Measurements from ENCODE around the gene HDHD5.

HDHD5 gene

GRCh38 chr22:17095538-17095937 lies 63.5 kb downstream of the HDHD5 start:
- in situ Hi-C loops (cut with HindIII; ENCODE audit: low pct_ligation_motif_present, low sequenced_read_pairs) = no loop called here
- H3K4me3 ChIP-seq (ENCODE audit: low read depth, low read length) = no peak overlapping the region
- H3K27me3 ChIP-seq (replicated peaks) = no peaks in the 10 kb centered on the region
- peak; percentile 71 for TF ChIP-seq CTCF (IDR thresholded peaks at IDR 0.05; ENCODE audit: low read depth, low read length, missing control alignments)
- H3K27ac ChIP-seq = no peak overlapping the region
- no peak for DNase-seq
- peaks cover 6% of the 10 kb centered on the region for H3K36me3 ChIP-seq (replicated peaks)

GRCh38 chr22:17093081-17093480 lies 66.0 kb downstream of the HDHD5 start:
- in situ Hi-C loops (cut with HindIII; ENCODE audit: low pct_ligation_motif_present, low sequenced_read_pairs) = no loop called here
- no peaks in the 10 kb centered on the region for H3K27me3 ChIP-seq (replicated peaks)
- H3K4me3 ChIP-seq (ENCODE audit: low read depth, low read length) = no peak overlapping the region
- H3K36me3 ChIP-seq (replicated peaks) = no peaks in the 10 kb centered on the region
- no peak overlapping the region for H3K27ac ChIP-seq
- TF ChIP-seq CTCF (IDR thresholded peaks at IDR 0.05; ENCODE audit: low read depth, low read length, missing control alignments) = no peak
- no peak for DNase-seq

GRCh38 chr22:17091851-17092250 lies 67.2 kb downstream of the HDHD5 start:
- in situ Hi-C loops (cut with HindIII; ENCODE audit: low pct_ligation_motif_present, low sequenced_read_pairs) = no loop called here
- no peak for DNase-seq
- H3K36me3 ChIP-seq (replicated peaks) = no peaks in the 10 kb centered on the region
- no peaks in the 10 kb centered on the region for H3K27me3 ChIP-seq (replicated peaks)
- H3K4me3 ChIP-seq (ENCODE audit: low read depth, low read length) = no peak overlapping the region
- no peak for TF ChIP-seq CTCF (IDR thresholded peaks at IDR 0.05; ENCODE audit: low read depth, low read length, missing control alignments)
- no peak overlapping the region for H3K27ac ChIP-seq

- no peak for TF ChIP-seq CTCF (IDR thresholded peaks at IDR 0.05; ENCODE audit: low read depth, low read length, missing control alignments)
- no peak overlapping the region for H3K27ac ChIP-seq
- H3K4me3 ChIP-seq (ENCODE audit: low read depth, low read length) = no peak overlapping the region
- H3K27me3 ChIP-seq (replicated peaks) = no peaks in the 10 kb centered on the region
- H3K36me3 ChIP-seq (replicated peaks) = no peaks in the 10 kb centered on the region
- no peak for DNase-seq
- in situ Hi-C loops (cut with HindIII; ENCODE audit: low pct_ligation_motif_present, low sequenced_read_pairs) = no loop called here
Observed at GRCh38 chr22:17090550-17090949, 68.5 kb downstream of the HDHD5 start.
